Adrenal gland (tissue), 12 donors: ENCODE results near the gene C2orf42. TPM values are rescaled to one million over a fixed set of nuclear protein-coding genes. Genes with fewer than 3 reads are reported as not detected.

Experiments
- DNase-seq, 7 donors: peaks; one replicate each; pipeline ENCODE4 v3.0.0-alpha.2; 2019 to 2020
- H3K27ac ChIP-seq, 5 donors: fragments of 200-600 bp; sonication (generic) in 4 of 5; 1 replicate in 3 of 5; 2 replicates in 2 of 5; pipeline versions ENCODE4 v1.5.1 to v1.8.0; 2016 to 2020; ENCODE audit warnings: mild to moderate bottlenecking in 1 of 5
- H3K27me3 ChIP-seq: fragments of 200-600 bp; 2 replicates; pipeline ENCODE4 v1.8.0; 2021
- H3K36me3 ChIP-seq, 2 donors: fragments of 200-600 bp; replicated peaks in 1 of 2; 1 replicate in 1 of 2; 2 replicates in 1 of 2; pipeline versions ENCODE4 v1.5.1 to v1.8.0; 2018 to 2022
- H3K4me1 ChIP-seq, 2 donors: fragments of 200-600 bp; replicated peaks in 1 of 2; 1 replicate in 1 of 2; 2 replicates in 1 of 2; pipeline versions ENCODE4 v1.5.1 to v1.8.0; 2018 to 2021
- H3K4me3 ChIP-seq, 4 donors: fragments of 200-600 bp; sonication (generic) in 3 of 4; one replicate each; pipeline ENCODE4 v1.5.1; 2016 to 2018
- H3K9me3 ChIP-seq, 3 donors: fragments of 200-600 bp; sonication (generic) in 1 of 3; replicated peaks in 1 of 3; 1 replicate in 2 of 3; 2 replicates in 1 of 3; pipeline versions ENCODE4 v1.5.1 to v1.8.0; 2016 to 2021
- POLR2A ChIP-seq, 2 donors: fragments of 450-650 bp; IDR thresholded peaks; one replicate each; pipeline ENCODE4 v1.6.1; 2017; ENCODE audit warnings: antibody characterized with exemption in 2 of 2, mild to moderate bottlenecking in 2 of 2, moderate library complexity in 1 of 2
- WGBS, 4 donors: extraction: QIAGEN DNeasy Blood & Tissue Kit in 2 of 4; methylation state at CpG; one replicate each; pipeline versions ENCODE4 v1.1.5 to v1.1.7; 2013 to 2017; 5-methylcytosine and 5-hydroxymethylcytosine counted together
- intact Hi-C, 2 donors: fragments of 100-400 bp; cut with DNase I; formaldehyde crosslinking; loops; one replicate each; pipeline versions ENCODE4 v1.14.1 to v1.15.0; 2022 to 2023
- polyA plus RNA-seq, 3 donors: library from polyadenylated mRNA; stranded (reverse); fragments of 200-250 nt in 2 of 3; fragments of 350-450 nt in 1 of 3; fragmentation: Illumina TruSeq in 1 of 3; extraction: RNeasy Lipid Tissue Mini Kit (QIAGEN cat#74804) in 1 of 3; gene quantifications; one replicate each; pipeline ENCODE4 v1.2.3, GENCODE V29; 2013 to 2014
- total RNA-seq, 9 donors: library from RNA; depleted of rRNA in 4 of 9; stranded (reverse); fragments of >200 nt in 4 of 9; fragments of 120-200 nt in 1 of 9; fragmentation: NEBNext Ultra II Directional in 1 of 9; extraction: Animal tissue kit (Norgen Biotek cat#: 25700) in 1 of 9; gene quantifications; one replicate each; pipeline versions ENCODE4 v1.1.0 to v1.2.4, GENCODE V29; 2013 to 2023
- TF ChIP-seq, protein P1 (sequence below), 6 experiments: fragments of 450-650 bp in 4 of 6; fragments of 200-600 bp in 2 of 6; sonication (generic) in 1 of 6; IDR thresholded peaks; 1 replicate in 5 of 6; 2 replicates in 1 of 6; pipeline versions ENCODE4 v1.5.1 to v1.8.0; 2016 to 2021; ENCODE audit warnings: antibody characterized with exemption in 6 of 6, mild to moderate bottlenecking in 2 of 6, moderate library complexity in 1 of 6
- donor health status: healthy with polysubstance abuse.
- donor health status: Bipolar disorder and iron deficiency.
- donor health status: DM: yes; HTN: yes; CAD: no.
- donor health status: DM: no; HTN: no; CAD: no.
- donor health status: DM: no; HTN: no; CAD: no.
- donor health status: DM: yes; HTN: yes; CAD: no.

The C2orf42 gene
- total and polyA plus RNA-seq, 12 donors = 8.0 to 33.7 (median 16.5) TPM

DNA sequence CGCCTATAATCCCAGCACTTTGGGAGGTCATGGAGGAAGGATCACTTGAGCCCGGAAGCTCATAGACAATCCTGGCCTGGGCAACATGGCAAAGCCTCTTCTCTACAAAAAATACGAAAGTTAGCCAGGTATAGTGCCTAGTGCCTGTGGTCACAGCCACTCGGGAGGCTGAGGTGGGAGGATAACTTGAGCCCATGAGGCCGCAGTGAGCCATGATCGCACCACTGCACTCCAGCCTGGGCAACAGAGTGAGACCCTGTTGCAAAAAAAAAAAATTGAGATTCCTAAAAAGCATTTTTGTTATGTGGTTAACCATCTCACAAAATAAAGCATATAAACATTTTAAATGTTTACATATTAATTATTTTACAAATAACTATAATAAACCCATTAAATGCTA, 89.6 kb downstream of the C2orf42 start:
- Histone ChIP-seq H3K4me3 (no peak overlapping the region), H3K27ac (no peak overlapping the region), H3K9me3 (no peaks in the 10 kb centered on the region), H3K36me3 (no peaks in the 10 kb centered on the region), H3K27me3 (no peaks in the 10 kb centered on the region), H3K4me1 (peaks cover 0 to 16% of the 10 kb centered on the region in 2 donors)
- TF ChIP-seq, protein P1, sequence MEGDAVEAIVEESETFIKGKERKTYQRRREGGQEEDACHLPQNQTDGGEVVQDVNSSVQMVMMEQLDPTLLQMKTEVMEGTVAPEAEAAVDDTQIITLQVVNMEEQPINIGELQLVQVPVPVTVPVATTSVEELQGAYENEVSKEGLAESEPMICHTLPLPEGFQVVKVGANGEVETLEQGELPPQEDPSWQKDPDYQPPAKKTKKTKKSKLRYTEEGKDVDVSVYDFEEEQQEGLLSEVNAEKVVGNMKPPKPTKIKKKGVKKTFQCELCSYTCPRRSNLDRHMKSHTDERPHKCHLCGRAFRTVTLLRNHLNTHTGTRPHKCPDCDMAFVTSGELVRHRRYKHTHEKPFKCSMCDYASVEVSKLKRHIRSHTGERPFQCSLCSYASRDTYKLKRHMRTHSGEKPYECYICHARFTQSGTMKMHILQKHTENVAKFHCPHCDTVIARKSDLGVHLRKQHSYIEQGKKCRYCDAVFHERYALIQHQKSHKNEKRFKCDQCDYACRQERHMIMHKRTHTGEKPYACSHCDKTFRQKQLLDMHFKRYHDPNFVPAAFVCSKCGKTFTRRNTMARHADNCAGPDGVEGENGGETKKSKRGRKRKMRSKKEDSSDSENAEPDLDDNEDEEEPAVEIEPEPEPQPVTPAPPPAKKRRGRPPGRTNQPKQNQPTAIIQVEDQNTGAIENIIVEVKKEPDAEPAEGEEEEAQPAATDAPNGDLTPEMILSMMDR (IDR thresholded peaks at IDR 0.05) = no peak
- no peak for TF ChIP-seq POLR2A (IDR thresholded peaks at IDR 0.05)
- WGBS, 4 donors = 93 to 96% (median 94%) methylated on average over 6 of the region's 6 CpGs
- intact Hi-C loops = no loop called here
- DNase-seq = no peak

Other genes starting within 250 kb of the C2orf42 start
- gene ASPRV1, start 229.4 kb downstream of the C2orf42 start, total RNA-seq = 1 to 10 TPM in 8 of 9 donors, under 1 TPM in 1; 0.61 to 5.6 (median 1.8) TPM
- gene ASPRV1, start 229.4 kb downstream of the C2orf42 start, polyA plus RNA-seq = 1 to 10 TPM in 2 of 3 donors, under 1 TPM in 1; 0.64 to 3.5 (median 2.8) TPM
- gene PCBP1, start 103.5 kb downstream of the C2orf42 start, total RNA-seq = 100 to 1,000 TPM in 8 of 9 donors, 10 to 100 TPM in 1; 32.8 to 511 (median 242) TPM
- 100 to 1,000 TPM; 269 to 405 (median 350) TPM for gene PCBP1, start 103.5 kb downstream of the C2orf42 start, polyA plus RNA-seq
- 100 to 1,000 TPM in 4 of 9 donors, 10 to 100 TPM in 5; 25.9 to 181 (median 92.6) TPM for gene TIA1, start 57.6 kb upstream of the C2orf42 start, total RNA-seq
- 100 to 1,000 TPM in 1 of 3 donors, 10 to 100 TPM in 2; 49.9 to 136 (median 81.9) TPM for gene TIA1, start 57.6 kb upstream of the C2orf42 start, polyA plus RNA-seq
- 100 to 1,000 TPM in 2 of 9 donors, 10 to 100 TPM in 7; 50.5 to 124 (median 65.5) TPM for gene PCYOX1, start 67.1 kb upstream of the C2orf42 start, total RNA-seq
- gene PCYOX1, start 67.1 kb upstream of the C2orf42 start, polyA plus RNA-seq = 10 to 100 TPM; 10.1 to 60.5 (median 11.7) TPM
- 100 to 1,000 TPM in 6 of 9 donors, 10 to 100 TPM in 3; 70.8 to 171 (median 116) TPM for gene SNRPG, start 102.7 kb upstream of the C2orf42 start, total RNA-seq
- gene SNRPG, start 102.7 kb upstream of the C2orf42 start, polyA plus RNA-seq = 100 to 1,000 TPM; 102 to 219 (median 209) TPM
- 10 to 100 TPM; 12.0 to 46.2 (median 23.2) TPM for gene FAM136A, start 111.0 kb upstream of the C2orf42 start, total RNA-seq
- gene FAM136A, start 111.0 kb upstream of the C2orf42 start, polyA plus RNA-seq = 10 to 100 TPM; 25.7 to 39.1 (median 32.5) TPM